ENCODE results near the gene NEGR1. TPM values are rescaled to one million over a fixed set of nuclear protein-coding genes. Genes with fewer than 3 reads are reported as not detected.

Gene NEGR1
- total and polyA plus RNA-seq, 7 donors: 1.3 to 10.2 (median 2.2) TPM

GRCh38 chr1:71559880-71560279 lies 722.5 kb downstream of the NEGR1 start:
- intact Hi-C loops (cut with DNase I): loop anchor here in 1 of 2 donors (1.0 kb wide), 1 partner anchor 7 kb away; no protein-coding TSS in a partner anchor
- Histone ChIP-seq H3K27ac (no peak overlapping the region), H3K4me3 (no peak overlapping the region), H3K36me3 (ENCODE audit: insufficient read depth in 1 of 2, low read depth in 1 of 2) (no peaks in the 10 kb centered on the region), H3K27me3 (ENCODE audit: insufficient read depth in 3 of 3, low read length in 2 of 3) (no peaks in the 10 kb centered on the region), H3K9me3 (no peaks in the 10 kb centered on the region), H3K4me1 (no peaks in the 10 kb centered on the region)
- WGBS, 3 donors: 84 to 94% (median 90%) methylated on average over 1 of the region's 1 CpG
- DNase-seq (no peak), ATAC-seq (no peak)
- TF ChIP-seq, protein P1, sequence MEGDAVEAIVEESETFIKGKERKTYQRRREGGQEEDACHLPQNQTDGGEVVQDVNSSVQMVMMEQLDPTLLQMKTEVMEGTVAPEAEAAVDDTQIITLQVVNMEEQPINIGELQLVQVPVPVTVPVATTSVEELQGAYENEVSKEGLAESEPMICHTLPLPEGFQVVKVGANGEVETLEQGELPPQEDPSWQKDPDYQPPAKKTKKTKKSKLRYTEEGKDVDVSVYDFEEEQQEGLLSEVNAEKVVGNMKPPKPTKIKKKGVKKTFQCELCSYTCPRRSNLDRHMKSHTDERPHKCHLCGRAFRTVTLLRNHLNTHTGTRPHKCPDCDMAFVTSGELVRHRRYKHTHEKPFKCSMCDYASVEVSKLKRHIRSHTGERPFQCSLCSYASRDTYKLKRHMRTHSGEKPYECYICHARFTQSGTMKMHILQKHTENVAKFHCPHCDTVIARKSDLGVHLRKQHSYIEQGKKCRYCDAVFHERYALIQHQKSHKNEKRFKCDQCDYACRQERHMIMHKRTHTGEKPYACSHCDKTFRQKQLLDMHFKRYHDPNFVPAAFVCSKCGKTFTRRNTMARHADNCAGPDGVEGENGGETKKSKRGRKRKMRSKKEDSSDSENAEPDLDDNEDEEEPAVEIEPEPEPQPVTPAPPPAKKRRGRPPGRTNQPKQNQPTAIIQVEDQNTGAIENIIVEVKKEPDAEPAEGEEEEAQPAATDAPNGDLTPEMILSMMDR (IDR thresholded peaks at IDR 0.05): no peak

- no peak for ATAC-seq
- intact Hi-C loops (cut with DNase I): no loop called here
These were observed 725.2 kb downstream of the NEGR1 start for GRCh38 chr1:71557138-71557537.

DNA sequence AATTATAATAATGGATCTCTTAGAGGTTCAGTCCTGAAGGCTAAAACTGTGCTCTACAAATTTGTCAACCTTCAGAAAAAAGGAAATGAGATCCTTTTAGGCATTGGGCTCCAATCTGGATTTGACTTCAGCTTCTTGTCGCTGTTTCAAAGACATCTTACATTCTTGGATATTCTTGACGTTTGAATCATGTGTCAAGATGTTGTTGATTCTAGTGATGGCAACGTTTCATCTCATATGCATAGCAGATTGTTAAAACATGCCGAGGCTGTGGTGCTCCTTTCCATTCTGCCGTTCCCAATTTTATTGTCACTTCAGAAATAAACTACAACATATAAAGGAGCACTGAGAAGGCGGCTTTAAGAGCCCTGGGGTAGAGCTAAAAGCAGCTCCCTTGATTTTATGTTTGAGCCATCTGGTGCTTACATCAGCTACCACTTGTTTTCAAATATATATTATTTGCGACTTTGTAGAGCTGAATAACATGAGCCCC lies 733.9 kb downstream of the NEGR1 start:
- TF ChIP-seq, protein P1 (IDR thresholded peaks at IDR 0.05): no peak
- no peaks in the 10 kb centered on the region for H3K4me1 ChIP-seq
- no peaks in the 10 kb centered on the region for H3K36me3 ChIP-seq (ENCODE audit: insufficient read depth in 1 of 2, low read depth in 1 of 2)
- intact Hi-C loops (cut with DNase I): no loop called here
- ATAC-seq (no peak), DNase-seq (no peak)
- H3K4me3 ChIP-seq: no peak overlapping the region
- no peak overlapping the region for H3K27ac ChIP-seq
- no peaks in the 10 kb centered on the region for H3K27me3 ChIP-seq (ENCODE audit: insufficient read depth in 3 of 3, low read length in 2 of 3)
- H3K9me3 ChIP-seq: no peaks in the 10 kb centered on the region
- WGBS, 3 donors: 80 to 87% (median 80%) methylated on average over 7 of the region's 7 CpGs

More at GRCh38 chr1:71557138-71557537, 725.2 kb downstream of the NEGR1 start:
- Histone ChIP-seq H3K4me3 (no peak overlapping the region), H3K27me3 (ENCODE audit: insufficient read depth in 3 of 3, low read length in 2 of 3) (no peaks in the 10 kb centered on the region), H3K9me3 (no peaks in the 10 kb centered on the region), H3K36me3 (ENCODE audit: insufficient read depth in 1 of 2, low read depth in 1 of 2) (no peaks in the 10 kb centered on the region), H3K27ac (no peak overlapping the region), H3K4me1 (no peaks in the 10 kb centered on the region)
- TF ChIP-seq, protein P1 (IDR thresholded peaks at IDR 0.05): no peak
- no peak for DNase-seq
- WGBS, 3 donors: 74 to 81% (median 79%) methylated on average over 2 of the region's 2 CpGs

DNA sequence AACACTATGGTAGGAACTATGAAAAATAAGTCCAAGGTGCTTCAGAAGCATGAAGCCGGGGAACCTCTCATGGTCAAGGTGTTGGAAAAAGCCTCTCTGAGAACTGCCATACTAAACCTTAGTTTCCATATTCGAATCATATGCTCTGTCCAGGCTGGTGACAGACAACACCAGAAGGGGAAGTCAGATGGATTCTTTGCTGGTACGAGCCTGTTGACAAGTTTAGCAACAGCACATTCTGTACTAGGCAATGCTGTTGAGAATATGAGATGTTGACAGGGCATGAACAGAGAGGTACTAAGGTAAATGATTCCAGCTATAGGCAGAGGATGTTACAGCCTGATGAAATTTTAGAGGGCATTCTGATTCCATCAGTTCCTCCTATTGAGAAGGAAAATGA lies 740.2 kb downstream of the NEGR1 start:
- Histone ChIP-seq H3K27me3 (ENCODE audit: insufficient read depth in 3 of 3, low read length in 2 of 3) (no peaks in the 10 kb centered on the region), H3K4me1 (no peaks in the 10 kb centered on the region), H3K4me3 (no peak overlapping the region), H3K36me3 (ENCODE audit: insufficient read depth in 1 of 2, low read depth in 1 of 2) (no peaks in the 10 kb centered on the region), H3K9me3 (no peaks in the 10 kb centered on the region), H3K27ac (no peak overlapping the region)
- 57 to 78% (median 58%) methylated on average over 3 of the region's 3 CpGs for WGBS, 3 donors
- ATAC-seq: peak in 1 of 4 donors; percentile 30
- intact Hi-C loops (cut with DNase I): no loop called here
- TF ChIP-seq, protein P1 (IDR thresholded peaks at IDR 0.05): no peak
- DNase-seq: no peak

DNA sequence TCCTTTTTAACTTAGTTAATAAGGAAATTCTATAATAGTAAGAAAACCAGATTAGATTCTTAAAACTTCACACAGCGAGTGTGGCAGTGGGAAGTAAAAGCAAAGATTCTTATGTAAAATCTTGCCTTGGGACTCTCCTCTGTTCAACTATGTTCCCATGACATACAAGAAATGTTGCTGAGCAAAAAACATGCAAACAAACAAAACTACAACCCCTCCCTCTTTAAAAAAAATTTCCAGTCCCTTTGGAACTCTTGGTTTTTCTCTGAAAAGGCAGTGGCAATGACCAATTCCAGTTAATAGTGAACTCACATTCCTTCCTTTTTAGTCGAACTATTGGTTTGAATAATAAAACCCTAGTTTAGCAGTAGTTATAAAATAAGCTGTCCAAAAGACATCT lies 748.4 kb downstream of the NEGR1 start:
- intact Hi-C loops (cut with DNase I): no loop called here
- Histone ChIP-seq H3K27me3 (ENCODE audit: insufficient read depth in 3 of 3, low read length in 2 of 3) (no peaks in the 10 kb centered on the region), H3K4me1 (no peaks in the 10 kb centered on the region), H3K36me3 (ENCODE audit: insufficient read depth in 1 of 2, low read depth in 1 of 2) (no peaks in the 10 kb centered on the region), H3K4me3 (no peak overlapping the region), H3K27ac (no peak overlapping the region), H3K9me3 (no peaks in the 10 kb centered on the region)
- WGBS, 3 donors: 73 to 86% (median 73%) methylated on average over 2 of the region's 2 CpGs
- DNase-seq: no peak
- TF ChIP-seq, protein P1 (IDR thresholded peaks at IDR 0.05): no peak
- ATAC-seq: no peak

Data from psoas muscle (tissue), 8 donors.